AG10803 (cell line): Measurements from ENCODE around the gene GDI1.
A peak's percentile ranks its signal among the peaks of the same experiment; 100 is the strongest.

Experiments
- DNase-seq: peaks from one replicate; pipeline ENCODE4 v3.0.0; 2010; ENCODE audit warnings: low read depth
- H3K4me3 ChIP-seq: 2 replicates; pipeline ENCODE4 v1.5.1; 2011; ENCODE audit warnings: mild to moderate bottlenecking, low read length, control low read depth
- TF ChIP-seq, protein P1 (sequence below): conservative IDR thresholded peaks from 2 replicates; pipeline ENCODE4 v1.5.1; 2011; ENCODE audit warnings: mild to moderate bottlenecking, low read length, control low read depth, inconsistent platforms

Gene GDI1

DNA sequence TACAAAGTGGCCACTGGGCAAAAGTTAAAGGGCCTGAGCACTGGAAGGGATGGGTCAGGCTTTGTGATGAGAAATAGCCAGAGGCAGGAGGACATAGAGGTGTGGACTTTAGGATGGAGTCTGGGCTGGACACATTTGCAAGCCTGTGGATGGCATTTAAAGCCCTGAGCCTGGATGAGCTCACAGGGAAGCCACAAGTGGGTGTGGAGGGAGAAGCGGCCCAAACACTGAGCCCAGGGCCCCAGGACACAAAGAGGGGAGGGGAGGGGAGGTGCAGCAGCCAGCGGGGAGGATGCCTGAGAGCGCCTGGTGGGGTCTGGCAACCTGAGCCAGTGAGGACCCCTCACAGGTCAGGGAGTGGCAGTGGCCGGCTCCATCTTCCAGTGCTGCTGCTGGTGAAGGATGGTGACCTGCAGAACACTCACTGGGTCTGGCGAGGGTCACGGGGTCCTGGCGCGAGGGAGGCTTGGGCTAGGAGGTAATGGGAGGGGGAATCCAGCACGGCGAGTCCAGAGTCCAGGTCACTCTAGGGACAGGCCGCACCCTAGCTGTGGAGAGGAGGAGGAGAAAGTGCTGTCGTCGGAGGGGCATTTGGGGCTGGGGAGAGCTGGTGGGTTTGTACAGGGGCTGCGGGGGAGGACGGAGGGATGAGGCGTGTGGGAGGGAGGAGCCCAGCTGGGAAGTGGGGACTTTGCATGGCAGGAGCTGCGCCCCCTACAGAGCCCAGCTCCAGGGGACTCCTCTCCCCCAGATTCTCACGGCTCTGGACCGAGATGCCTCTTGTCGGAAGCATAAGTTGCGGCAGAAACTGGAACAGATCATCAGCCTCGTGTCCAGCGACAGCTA lies 35.1 kb downstream of the GDI1 start:
- DNase-seq: no peak
- TF ChIP-seq, protein P1, sequence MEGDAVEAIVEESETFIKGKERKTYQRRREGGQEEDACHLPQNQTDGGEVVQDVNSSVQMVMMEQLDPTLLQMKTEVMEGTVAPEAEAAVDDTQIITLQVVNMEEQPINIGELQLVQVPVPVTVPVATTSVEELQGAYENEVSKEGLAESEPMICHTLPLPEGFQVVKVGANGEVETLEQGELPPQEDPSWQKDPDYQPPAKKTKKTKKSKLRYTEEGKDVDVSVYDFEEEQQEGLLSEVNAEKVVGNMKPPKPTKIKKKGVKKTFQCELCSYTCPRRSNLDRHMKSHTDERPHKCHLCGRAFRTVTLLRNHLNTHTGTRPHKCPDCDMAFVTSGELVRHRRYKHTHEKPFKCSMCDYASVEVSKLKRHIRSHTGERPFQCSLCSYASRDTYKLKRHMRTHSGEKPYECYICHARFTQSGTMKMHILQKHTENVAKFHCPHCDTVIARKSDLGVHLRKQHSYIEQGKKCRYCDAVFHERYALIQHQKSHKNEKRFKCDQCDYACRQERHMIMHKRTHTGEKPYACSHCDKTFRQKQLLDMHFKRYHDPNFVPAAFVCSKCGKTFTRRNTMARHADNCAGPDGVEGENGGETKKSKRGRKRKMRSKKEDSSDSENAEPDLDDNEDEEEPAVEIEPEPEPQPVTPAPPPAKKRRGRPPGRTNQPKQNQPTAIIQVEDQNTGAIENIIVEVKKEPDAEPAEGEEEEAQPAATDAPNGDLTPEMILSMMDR: no peak
- no peak overlapping the region for H3K4me3 ChIP-seq

DNA sequence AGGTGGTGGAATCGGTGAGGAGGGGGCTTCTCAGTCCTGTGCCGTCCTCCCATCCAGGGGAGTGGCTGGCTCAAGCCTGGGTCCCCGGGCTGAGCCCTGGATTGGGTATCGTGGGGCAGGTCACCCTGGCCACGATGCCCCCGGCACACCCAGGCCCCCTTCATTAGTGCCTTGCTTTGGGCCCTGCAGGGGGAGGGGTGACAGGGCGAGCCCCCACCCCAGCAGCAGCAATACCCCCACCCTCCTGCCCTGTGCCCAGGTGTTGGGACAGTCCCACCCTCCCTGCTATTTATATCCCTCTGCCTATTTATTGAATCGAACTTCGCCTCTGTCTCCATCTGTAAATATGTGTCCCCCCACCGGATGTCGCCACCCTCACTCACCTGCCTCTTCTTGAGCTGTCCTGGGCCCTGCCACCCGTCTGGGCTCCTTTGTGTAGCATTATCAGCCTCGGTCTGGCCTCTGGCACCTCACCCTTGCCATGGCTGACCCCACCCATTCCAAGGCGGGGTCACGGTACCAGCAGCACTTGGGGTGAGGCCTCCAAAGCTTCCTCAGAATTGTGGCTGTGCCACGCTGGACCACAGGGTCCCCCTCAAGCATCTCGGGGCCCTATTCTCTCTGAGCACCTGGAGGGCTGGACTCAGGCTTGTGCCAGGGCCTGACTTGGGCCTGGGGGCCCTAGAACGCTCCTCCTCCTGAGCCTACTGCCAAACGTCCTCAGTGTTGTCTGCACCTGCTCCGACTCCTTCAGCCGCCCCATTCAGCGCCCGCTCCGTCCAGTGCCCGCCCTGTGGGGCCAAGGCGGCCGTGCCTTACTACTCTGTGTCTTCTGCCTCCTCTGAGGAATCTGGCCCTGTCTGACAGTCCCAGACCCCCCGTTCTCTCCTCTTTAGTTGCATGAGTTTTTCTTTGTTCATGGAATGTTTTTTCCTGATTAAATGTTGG lies 36.0 kb downstream of the GDI1 start:
- no peak overlapping the region for H3K4me3 ChIP-seq
- TF ChIP-seq, protein P1: no peak
- DNase-seq: no peak

DNA sequence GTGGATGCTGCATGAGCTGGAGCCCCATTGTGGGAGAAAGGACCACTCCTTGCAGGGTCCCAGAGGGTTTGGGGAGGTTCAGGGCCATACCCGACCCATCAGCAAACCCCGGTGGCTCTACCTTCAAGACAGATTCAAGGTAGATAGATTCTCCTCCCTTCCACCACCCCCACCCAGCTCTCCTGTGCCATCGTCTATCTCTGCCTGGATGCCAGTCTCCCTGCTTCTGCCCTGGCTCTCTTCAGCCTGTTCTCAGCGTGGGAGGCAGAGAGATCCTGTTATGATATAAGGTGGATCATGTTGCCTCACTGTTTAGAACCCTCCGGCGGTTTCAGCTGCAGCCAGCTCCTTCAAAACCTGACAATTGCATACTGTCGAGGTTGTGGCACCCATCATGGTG lies 36.7 kb downstream of the GDI1 start:
- DNase-seq: no peak
- H3K4me3 ChIP-seq: no peak overlapping the region
- TF ChIP-seq, protein P1: no peak

DNA sequence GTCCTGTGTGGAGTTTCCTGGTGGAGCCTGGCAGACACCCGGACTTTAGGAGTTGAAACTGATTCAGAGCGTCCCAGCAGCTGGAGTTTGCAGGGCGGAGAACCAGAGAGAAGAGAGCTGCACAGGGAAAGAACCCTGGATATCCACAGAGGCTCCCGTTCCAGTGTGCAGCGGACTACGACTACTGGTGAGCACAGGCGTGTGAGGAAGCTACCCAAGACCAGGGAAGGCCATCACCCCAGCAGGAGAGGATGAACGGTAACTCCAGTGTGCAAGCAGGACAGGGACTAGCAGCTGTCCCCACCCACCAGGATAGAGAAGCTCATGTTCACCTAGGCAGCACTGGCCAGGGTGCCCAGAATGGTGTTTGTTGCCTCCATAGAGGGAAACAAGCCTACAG lies 39.9 kb downstream of the GDI1 start:
- TF ChIP-seq, protein P1: no peak
- DNase-seq: no peak
- H3K4me3 ChIP-seq: no peak overlapping the region

DNA sequence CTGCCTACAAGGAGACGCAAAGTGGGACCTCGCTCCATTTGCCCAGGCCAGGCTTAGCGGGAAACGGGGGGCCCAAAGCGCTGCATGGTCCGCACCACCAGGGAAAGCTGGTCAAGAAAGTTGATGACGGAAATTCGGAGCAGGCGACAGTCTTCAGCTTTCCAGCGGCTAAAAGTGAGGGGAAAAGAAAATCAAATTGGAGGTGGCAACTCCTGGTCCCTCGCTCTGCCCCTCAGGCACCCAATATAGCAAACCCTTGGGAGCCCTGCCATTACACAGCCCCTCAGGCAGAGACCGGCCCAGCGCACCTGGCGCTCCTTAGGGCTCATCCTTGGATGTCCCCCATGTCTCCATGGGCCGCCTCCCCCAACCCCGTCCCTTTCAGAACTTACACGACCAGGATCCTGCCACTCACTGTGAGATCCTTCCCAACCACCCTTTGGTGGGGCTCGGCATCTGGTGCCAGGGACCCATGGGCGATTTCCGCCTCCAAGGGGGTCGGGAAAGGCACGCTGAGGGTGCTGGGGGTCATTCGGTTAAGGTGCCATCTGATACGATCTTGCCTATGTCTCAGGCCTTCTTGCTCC lies 41.0 kb downstream of the GDI1 start:
- TF ChIP-seq, protein P1: no peak
- DNase-seq: no peak
- H3K4me3 ChIP-seq: peak overlapping the region; percentile 64

DNA sequence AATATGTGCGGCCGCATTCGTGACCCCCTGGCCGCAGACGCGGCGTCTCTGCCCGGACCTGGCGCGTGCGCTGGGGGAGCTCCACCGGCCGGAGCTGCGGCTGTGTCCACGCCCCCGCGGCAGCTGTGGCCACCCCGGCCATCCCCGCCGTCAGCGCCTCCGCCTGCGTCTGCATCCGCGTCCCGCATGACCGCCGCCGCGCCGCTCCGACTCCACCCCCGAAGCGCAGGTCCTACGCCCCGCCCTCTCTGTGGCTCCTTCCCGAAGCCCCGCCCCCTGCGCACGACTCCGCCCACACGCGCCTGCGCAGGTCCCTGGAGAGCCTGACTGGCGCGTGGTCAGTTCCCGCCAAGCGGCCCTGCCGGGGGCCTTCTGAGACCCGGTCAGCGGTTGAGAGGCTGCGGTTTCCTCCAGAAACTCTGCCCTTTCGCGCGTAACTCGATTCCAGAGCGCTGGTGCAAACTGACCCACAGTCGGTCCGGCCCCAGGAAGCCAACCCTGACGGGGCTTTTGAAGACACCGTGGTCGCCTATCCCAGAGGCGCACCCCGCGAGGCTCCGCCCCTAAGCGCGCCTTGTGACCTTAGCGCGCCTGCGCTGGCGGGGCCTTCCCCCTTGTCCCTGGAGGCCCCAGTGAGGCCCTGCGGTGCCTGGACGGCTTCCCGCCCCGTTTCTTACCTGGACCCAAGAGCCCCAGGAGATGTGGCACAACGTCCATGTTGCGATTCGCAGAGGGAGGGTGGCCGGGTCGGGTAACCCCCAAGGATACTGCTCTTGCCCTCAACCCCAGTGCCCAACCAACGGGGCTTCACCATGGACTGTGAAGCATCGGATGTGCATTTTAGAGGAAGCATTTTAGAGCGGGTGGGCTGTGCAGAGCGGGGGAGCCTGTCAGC lies 42.0 kb downstream of the GDI1 start, which contains the start of gene LAGE3:
Gene LAGE3 (minus strand): TSS at position 554 of the 895 bp plus-strand sequence. CDS start 366 bp downstream, at position 188.
- peak within 1 kb of the TSS; percentile 64 for H3K4me3 ChIP-seq
- peak; percentile 87 for DNase-seq
- TF ChIP-seq, protein P1: no peak
